Activated CD8-positive, alpha-beta memory T cell treated with anti-CD3 and anti-CD28 coated beads, Interleukin-2, amount 10 ng/mL, durations not matched to agents 7 days and 5 days (primary cell): Measurements from ENCODE around the gene OR13C5. TPM values are rescaled to one million over a fixed set of nuclear protein-coding genes. Genes with fewer than 3 reads are reported as not detected.

Experiments
- ATAC-seq: fragments of 150-1000 bp; cut with Tn5 transposase; one replicate; pipeline ENCODE4 v1.10.0; 2021; ENCODE audit warnings: moderate library complexity
- CTCF ChIA-PET: fragments of 350-600 bp; sonication (Branson Sonifier 250); formaldehyde crosslinking; loops from one replicate; lab custom pipeline; 2021; ENCODE audit warnings: antibody characterized with exemption; lab: Charles Lee
- DNase-seq: peaks from one replicate; pipeline ENCODE4 v3.0.0-alpha.2; 2020
- H3K27ac Mint-ChIP-seq: one replicate; pipeline ENCODE4 v1.8.0; 2021; ENCODE audit warnings: mild to moderate bottlenecking, mixed read lengths
- H3K27me3 Mint-ChIP-seq: one replicate; pipeline ENCODE4 v1.8.0; 2021; ENCODE audit warnings: mixed read lengths
- H3K36me3 Mint-ChIP-seq: one replicate; pipeline ENCODE4 v1.8.0; 2021; ENCODE audit warnings: mild to moderate bottlenecking, mixed read lengths
- H3K4me1 Mint-ChIP-seq: one replicate; pipeline ENCODE4 v1.8.0; 2021; ENCODE audit warnings: mixed read lengths
- H3K4me3 Mint-ChIP-seq: one replicate; pipeline ENCODE4 v1.8.0; 2021; ENCODE audit warnings: mild to moderate bottlenecking, moderate library complexity, mixed read lengths
- H3K9me3 Mint-ChIP-seq: one replicate; pipeline ENCODE4 v1.8.0; 2022; ENCODE audit warnings: low read depth, mixed read lengths
- total RNA-seq, 2 experiments: library from RNA; stranded (reverse); gene quantifications; one replicate each; pipeline ENCODE4 v1.2.3, GENCODE V29; 2021

Gene OR13C5
- total RNA-seq, 2 experiments from 2014 or later: not detected

DNA sequence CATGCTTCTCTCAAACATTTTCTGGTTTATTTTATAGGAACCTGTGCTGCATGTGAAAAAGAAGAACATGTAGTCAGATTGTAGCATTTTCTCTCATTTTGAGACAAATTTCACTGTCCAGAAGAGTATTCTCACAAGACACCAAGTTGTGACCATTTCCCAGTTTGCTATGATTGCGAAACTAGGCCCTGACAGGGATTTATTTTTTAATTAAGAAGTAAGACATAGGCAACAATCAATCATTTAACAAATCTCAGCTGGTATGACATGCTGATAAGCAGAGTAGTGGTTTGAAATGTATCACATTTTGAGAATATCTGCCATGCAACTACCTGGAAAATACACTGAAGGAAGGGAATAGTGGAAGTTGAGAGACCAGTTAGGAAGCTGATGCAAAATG, 18.7 kb downstream of the OR13C5 start:
- Mint-ChIP-seq H3K4me3 (no peak overlapping the region), H3K36me3 (no peaks in the 10 kb centered on the region), H3K4me1 (no peaks in the 10 kb centered on the region), H3K27me3 (no peaks in the 10 kb centered on the region), H3K27ac (no peak overlapping the region), H3K9me3 (no peaks in the 10 kb centered on the region)
- CTCF ChIA-PET: no interaction called here
- ATAC-seq (no peak), DNase-seq (no peak)

GRCh38 chr9:104577263-104577662, 21.9 kb downstream of the OR13C5 start:
- Mint-ChIP-seq H3K4me1 (no peaks in the 10 kb centered on the region), H3K27me3 (no peaks in the 10 kb centered on the region), H3K9me3 (no peaks in the 10 kb centered on the region), H3K36me3 (no peaks in the 10 kb centered on the region), H3K27ac (no peak overlapping the region), H3K4me3 (no peak overlapping the region)
- ATAC-seq: no peak
- no peak for DNase-seq
- CTCF ChIA-PET: no interaction called here

- ATAC-seq (no peak), DNase-seq (no peak)
- Mint-ChIP-seq H3K36me3 (no peaks in the 10 kb centered on the region), H3K9me3 (no peaks in the 10 kb centered on the region), H3K4me3 (no peak overlapping the region), H3K4me1 (no peaks in the 10 kb centered on the region), H3K27ac (no peak overlapping the region), H3K27me3 (no peaks in the 10 kb centered on the region)
- CTCF ChIA-PET: no interaction called here
Measured at GRCh38 chr9:104575456-104575855, 23.8 kb downstream of the OR13C5 start.

DNA sequence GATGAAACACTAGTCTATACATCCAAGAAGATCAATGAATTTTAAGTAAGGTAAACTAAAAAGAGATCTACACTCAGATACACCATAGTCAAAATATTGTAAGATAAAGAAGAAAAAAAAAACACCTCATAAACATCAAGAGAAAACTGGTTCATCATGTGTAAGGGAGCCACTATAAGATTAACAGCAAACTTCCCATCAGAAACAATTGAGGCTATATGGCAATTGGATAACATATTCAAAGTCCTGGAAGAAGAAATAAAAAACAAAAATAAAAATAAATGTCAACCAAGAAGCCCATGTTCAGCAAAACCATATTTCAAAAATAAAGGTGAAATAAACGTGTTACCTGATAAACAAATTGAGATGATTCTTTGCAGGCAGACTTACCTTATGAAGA, 26.6 kb downstream of the OR13C5 start:
- Mint-ChIP-seq H3K4me3 (no peak overlapping the region), H3K27ac (no peak overlapping the region), H3K9me3 (peaks cover 4% of the 10 kb centered on the region), H3K4me1 (no peaks in the 10 kb centered on the region), H3K36me3 (no peaks in the 10 kb centered on the region), H3K27me3 (no peaks in the 10 kb centered on the region)
- ATAC-seq (no peak), DNase-seq (no peak)
- CTCF ChIA-PET: no interaction called here

DNA sequence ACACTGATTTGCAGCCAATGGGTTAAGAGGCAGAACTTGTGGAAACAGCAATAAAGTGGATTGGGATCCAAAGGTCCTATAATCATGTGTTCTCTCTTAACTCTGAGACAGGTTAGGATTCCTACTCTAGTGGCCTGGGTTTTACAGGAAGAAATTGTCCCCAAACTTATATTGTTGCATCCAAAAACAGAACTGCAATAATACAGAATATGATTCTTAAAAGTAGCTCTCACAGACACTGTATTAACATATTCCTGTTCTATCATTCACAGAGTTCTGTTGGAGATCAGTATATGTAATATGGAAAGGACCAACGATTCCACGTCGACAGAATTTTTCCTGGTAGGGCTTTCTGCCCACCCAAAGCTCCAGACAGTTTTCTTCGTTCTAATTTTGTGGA, 30.3 kb downstream of the OR13C5 start, which contains the start of gene OR13C8:
Gene OR13C8, plus strand, starts transcription at position 301 of the 400 bp plus-strand sequence. Its CDS starts 0 bp downstream, at position 301.
- no peaks in the 10 kb centered on the region for H3K36me3 Mint-ChIP-seq
- CTCF ChIA-PET: no interaction called here

GRCh38 chr9:104564358-104564757, 34.9 kb downstream of the OR13C5 start:
- CTCF ChIA-PET: no interaction called here
- Mint-ChIP-seq H3K4me3 (no peak overlapping the region), H3K27ac (no peak overlapping the region), H3K36me3 (no peaks in the 10 kb centered on the region), H3K9me3 (peaks cover 4% of the 10 kb centered on the region), H3K27me3 (no peaks in the 10 kb centered on the region), H3K4me1 (no peaks in the 10 kb centered on the region)
- ATAC-seq (no peak), DNase-seq (no peak)

More for the DNA sequence above, 30.3 kb downstream of the OR13C5 start, which contains the start of gene OR13C8:
- DNase-seq (no peak), ATAC-seq (no peak)
- Mint-ChIP-seq H3K4me3 (no peak within 1 kb of the TSS), H3K27ac (no peak within 1 kb of the TSS), H3K27me3 (no peaks in the 10 kb centered on the region), H3K4me1 (no peaks in the 10 kb centered on the region), H3K9me3 (peaks cover 4% of the 10 kb centered on the region)

DNA sequence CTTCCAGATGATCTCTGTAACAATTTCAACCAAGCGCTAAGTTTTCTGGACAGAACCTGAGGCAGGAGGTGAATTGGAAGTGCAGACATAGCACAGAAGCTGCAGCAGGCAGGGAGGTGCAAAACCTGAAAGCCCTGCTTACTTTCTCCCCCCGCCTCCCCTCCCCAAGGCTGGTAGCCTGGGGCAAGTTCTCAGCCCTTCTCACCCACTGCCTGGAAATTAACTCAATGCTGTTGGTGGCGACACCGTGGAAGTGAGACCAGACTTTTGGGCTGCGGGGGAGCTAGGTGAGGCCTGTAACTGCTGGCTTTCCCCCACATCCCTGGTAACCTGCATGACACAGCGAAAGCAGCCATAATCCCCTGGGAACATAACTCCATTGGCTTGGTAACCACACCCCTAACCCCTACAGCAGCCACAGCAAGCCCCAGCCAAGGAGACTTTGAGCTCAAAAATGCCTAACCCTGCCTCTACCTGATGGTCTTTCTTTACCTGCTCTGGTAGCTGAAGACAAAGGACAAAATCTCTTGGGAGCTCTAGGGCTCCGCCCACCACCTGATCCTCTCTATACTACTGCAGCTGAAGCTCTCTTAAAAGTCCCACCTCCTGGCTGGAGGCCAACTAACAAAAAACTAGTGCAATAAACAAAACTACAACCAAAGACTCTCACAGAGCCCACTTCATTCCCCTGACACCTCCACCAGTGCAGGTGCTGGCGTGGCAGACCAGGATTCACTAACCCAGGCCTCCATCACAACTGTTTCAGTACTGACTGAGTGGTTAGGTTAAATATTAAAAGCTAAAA, 42.2 kb downstream of the OR13C5 start:
- no peaks in the 10 kb centered on the region for H3K4me1 Mint-ChIP-seq

DNA sequence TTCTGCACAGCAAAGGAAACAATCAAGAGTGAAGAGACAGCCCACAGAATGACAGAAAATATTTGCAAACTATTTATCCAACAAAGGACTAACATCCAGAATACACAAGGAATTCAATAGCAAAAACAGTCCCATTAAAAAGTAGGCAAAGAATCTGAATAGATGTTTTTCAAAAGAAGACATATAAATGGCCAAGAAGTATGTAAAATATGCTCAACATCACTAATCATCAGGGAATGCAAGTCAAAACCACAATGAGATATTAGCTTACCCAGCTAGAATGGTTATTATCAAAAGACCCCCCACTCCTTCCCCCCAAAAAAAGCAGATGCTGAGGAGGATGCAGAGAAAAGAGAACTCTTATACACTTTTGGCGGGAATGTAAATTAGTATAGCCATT, 43.7 kb downstream of the OR13C5 start:
- Mint-ChIP-seq H3K27ac (no peak overlapping the region), H3K36me3 (no peaks in the 10 kb centered on the region), H3K4me3 (no peak overlapping the region), H3K4me1 (no peaks in the 10 kb centered on the region), H3K27me3 (no peaks in the 10 kb centered on the region), H3K9me3 (peaks cover 9% of the 10 kb centered on the region)
- CTCF ChIA-PET: no interaction called here
- ATAC-seq (no peak), DNase-seq (no peak)

More for the DNA sequence above, 42.2 kb downstream of the OR13C5 start:
- Mint-ChIP-seq H3K9me3 (peaks cover 9% of the 10 kb centered on the region), H3K36me3 (no peaks in the 10 kb centered on the region), H3K27ac (no peak overlapping the region), H3K4me3 (no peak overlapping the region), H3K27me3 (no peaks in the 10 kb centered on the region)
- CTCF ChIA-PET: no interaction called here
- DNase-seq (no peak), ATAC-seq (no peak)

DNA sequence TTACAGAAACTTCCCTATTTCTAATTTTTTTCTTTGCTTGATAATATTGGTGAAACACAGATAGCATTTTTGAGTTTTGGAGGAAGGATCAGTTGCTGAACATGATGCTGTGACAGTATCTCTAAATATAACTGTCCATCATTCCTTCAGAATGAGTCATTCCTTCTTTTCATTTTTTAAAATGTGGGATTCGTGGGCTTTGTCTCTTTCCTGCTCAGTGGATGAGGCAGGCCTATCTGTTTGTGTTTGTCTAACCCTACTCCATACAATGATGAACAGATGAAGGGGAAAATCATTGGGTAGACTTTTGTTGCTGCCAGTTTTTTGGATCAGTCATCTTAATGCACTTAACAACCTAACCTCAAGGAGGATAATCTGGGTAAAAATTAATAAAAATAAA, 46.0 kb downstream of the OR13C5 start:
- ATAC-seq: no peak
- Mint-ChIP-seq H3K36me3 (no peaks in the 10 kb centered on the region), H3K4me1 (no peaks in the 10 kb centered on the region)

More for the DNA sequence above, 46.0 kb downstream of the OR13C5 start:
- H3K27me3 Mint-ChIP-seq: no peaks in the 10 kb centered on the region
- no peak overlapping the region for H3K4me3 Mint-ChIP-seq
- H3K27ac Mint-ChIP-seq: no peak overlapping the region
- no peak for DNase-seq
- peaks cover 5% of the 10 kb centered on the region for H3K9me3 Mint-ChIP-seq
- CTCF ChIA-PET: no interaction called here

Other genes starting within 250 kb of the OR13C5 start
- gene OR13F1, start 95.2 kb downstream of the OR13C5 start, total RNA-seq: not detected
- not detected for gene OR13C4, start 72.2 kb downstream of the OR13C5 start, total RNA-seq
- not detected for gene OR13C3, start 62.6 kb downstream of the OR13C5 start, total RNA-seq
- not detected for gene OR13C8, start 30.2 kb downstream of the OR13C5 start, total RNA-seq
- not detected for gene OR13C2, start 6.2 kb upstream of the OR13C5 start, total RNA-seq
- not detected for gene OR13C9, start 18.8 kb upstream of the OR13C5 start, total RNA-seq
- not detected for gene OR13D1, start 95.1 kb upstream of the OR13C5 start, total RNA-seq
- gene NIPSNAP3A, start 148.3 kb upstream of the OR13C5 start, total RNA-seq: 10 to 100 TPM; 14.1 to 16.2 TPM
- gene NIPSNAP3B, start 164.7 kb upstream of the OR13C5 start, total RNA-seq: 1 to 10 TPM in 1 of 2 experiments, under 1 TPM in 1; 0.91 to 1.1 TPM